Measurements from ENCODE around the gene NOS3. TPM values are rescaled to one million over a fixed set of nuclear protein-coding genes. Genes with fewer than 3 reads are reported as not detected.
A peak's percentile ranks its signal among the peaks of the same experiment; 100 is the strongest.

NOS3 gene
- total and polyA plus RNA-seq, 9 of the 15 experiments (the other 6 are each of a cell fraction or from before 2014, with no cell fraction given) = 1.1 to 121 (median 23.6) TPM

DNA sequence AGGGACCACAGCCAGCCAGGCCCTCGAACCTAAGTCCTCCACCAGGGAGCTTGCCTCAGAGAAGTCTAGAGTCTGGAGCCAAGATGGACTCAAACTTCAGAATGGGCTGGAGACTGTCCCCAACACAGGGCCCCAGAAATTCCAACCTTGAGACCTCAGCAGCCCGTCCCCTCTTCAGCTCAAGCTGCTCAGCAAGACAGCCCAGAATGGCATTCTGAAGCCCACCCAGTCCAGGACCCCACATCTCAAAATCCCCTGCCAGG is 28.6 kb upstream of the NOS3 start:
- no peak for FAIRE-seq
- WGBS (ENCODE audit: insufficient coverage, low coverage, missing lambda C conversion rate) = 36% methylated on average over 2 of the region's 2 CpGs
- intact Hi-C loops (cut with micrococcal nuclease) = loop anchor here (2.0 to 10.0 kb wide), 3 partner anchors 15 to 213 kb away; no protein-coding TSS in a partner anchor
- TF ChIP-seq, protein P1, sequence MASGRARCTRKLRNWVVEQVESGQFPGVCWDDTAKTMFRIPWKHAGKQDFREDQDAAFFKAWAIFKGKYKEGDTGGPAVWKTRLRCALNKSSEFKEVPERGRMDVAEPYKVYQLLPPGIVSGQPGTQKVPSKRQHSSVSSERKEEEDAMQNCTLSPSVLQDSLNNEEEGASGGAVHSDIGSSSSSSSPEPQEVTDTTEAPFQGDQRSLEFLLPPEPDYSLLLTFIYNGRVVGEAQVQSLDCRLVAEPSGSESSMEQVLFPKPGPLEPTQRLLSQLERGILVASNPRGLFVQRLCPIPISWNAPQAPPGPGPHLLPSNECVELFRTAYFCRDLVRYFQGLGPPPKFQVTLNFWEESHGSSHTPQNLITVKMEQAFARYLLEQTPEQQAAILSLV (tag; IDR thresholded peaks at IDR 0.05) = no peak
- TF ChIP-seq RUNX1 (IDR thresholded peaks at IDR 0.05; ENCODE audit: low read depth) (no peak), IRF2 (CRISPR knock-in tag; IDR thresholded peaks at IDR 0.05) (no peak), NFE2 (IDR thresholded peaks at IDR 0.05; ENCODE audit: low read depth) (no peak), SRF (CRISPR knock-in tag; IDR thresholded peaks at IDR 0.05) (no peak), FOXA3 (CRISPR knock-in tag; conservative IDR thresholded peaks at IDR 0.05 in 1 of 2, IDR thresholded peaks at IDR 0.05 in 1 of 2) (no peak), ZNF184 (CRISPR knock-in tag; IDR thresholded peaks at IDR 0.05) (no peak), RBFOX2 (IDR thresholded peaks at IDR 0.05; ENCODE audit: low read depth, low read length) (no peak), NCOA1 (IDR thresholded peaks at IDR 0.05; ENCODE audit: low read depth) (no peak), EP300 (IDR thresholded peaks at IDR 0.05; ENCODE audit: low read length) (no peak), RNF2 (IDR thresholded peaks at IDR 0.05) (0 out of 2 replicates have a peak, but pooled peaks have one; percentile 1), RAD21 (CRISPR knock-in tag; conservative IDR thresholded peaks at IDR 0.05 in 1 of 2, IDR thresholded peaks at IDR 0.05 in 1 of 2) (no peak), ELF4 (CRISPR knock-in tag; IDR thresholded peaks at IDR 0.05) (no peak), PHF8 (IDR thresholded peaks at IDR 0.05; ENCODE audit: borderline replicate concordance, low read length) (no peak), CBX3 (IDR thresholded peaks at IDR 0.05; ENCODE audit: borderline replicate concordance in 1 of 2, low read length in 2 of 2) (no peak), TEAD1 (CRISPR knock-in tag; IDR thresholded peaks at IDR 0.05) (0 out of 4 replicates have a peak, but pooled peaks of 1 of the 2 experiments have one; percentile 9), FOSL1 (tag; conservative IDR thresholded peaks at IDR 0.05) (peak; percentile 52; the same call in 1 of the 2 replicates)
- TF ChIP-seq, protein P2, sequence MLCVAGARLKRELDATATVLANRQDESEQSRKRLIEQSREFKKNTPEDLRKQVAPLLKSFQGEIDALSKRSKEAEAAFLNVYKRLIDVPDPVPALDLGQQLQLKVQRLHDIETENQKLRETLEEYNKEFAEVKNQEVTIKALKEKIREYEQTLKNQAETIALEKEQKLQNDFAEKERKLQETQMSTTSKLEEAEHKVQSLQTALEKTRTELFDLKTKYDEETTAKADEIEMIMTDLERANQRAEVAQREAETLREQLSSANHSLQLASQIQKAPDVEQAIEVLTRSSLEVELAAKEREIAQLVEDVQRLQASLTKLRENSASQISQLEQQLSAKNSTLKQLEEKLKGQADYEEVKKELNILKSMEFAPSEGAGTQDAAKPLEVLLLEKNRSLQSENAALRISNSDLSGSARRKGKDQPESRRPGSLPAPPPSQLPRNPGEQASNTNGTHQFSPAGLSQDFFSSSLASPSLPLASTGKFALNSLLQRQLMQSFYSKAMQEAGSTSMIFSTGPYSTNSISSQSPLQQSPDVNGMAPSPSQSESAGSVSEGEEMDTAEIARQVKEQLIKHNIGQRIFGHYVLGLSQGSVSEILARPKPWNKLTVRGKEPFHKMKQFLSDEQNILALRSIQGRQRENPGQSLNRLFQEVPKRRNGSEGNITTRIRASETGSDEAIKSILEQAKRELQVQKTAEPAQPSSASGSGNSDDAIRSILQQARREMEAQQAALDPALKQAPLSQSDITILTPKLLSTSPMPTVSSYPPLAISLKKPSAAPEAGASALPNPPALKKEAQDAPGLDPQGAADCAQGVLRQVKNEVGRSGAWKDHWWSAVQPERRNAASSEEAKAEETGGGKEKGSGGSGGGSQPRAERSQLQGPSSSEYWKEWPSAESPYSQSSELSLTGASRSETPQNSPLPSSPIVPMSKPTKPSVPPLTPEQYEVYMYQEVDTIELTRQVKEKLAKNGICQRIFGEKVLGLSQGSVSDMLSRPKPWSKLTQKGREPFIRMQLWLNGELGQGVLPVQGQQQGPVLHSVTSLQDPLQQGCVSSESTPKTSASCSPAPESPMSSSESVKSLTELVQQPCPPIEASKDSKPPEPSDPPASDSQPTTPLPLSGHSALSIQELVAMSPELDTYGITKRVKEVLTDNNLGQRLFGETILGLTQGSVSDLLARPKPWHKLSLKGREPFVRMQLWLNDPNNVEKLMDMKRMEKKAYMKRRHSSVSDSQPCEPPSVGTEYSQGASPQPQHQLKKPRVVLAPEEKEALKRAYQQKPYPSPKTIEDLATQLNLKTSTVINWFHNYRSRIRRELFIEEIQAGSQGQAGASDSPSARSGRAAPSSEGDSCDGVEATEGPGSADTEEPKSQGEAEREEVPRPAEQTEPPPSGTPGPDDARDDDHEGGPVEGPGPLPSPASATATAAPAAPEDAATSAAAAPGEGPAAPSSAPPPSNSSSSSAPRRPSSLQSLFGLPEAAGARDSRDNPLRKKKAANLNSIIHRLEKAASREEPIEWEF (CRISPR knock-in tag; IDR thresholded peaks at IDR 0.05) = 0 out of 2 replicates have a peak, but pooled peaks have one; percentile 54

More for the DNA sequence above, 28.6 kb upstream of the NOS3 start:
- H3K4me2 ChIP-seq (ENCODE audit: insufficient read depth, low read length) = peak overlapping the region; percentile 52; the same call in 1 of the 2 replicates
- peak overlapping the region; percentile 99 for H3K27ac ChIP-seq (ENCODE audit: extremely low read depth, low read depth, low read length)
- H3K9me3 ChIP-seq (replicated peaks; ENCODE audit: control insufficient read depth, insufficient read depth, low read depth, low read length) = no peaks in the 10 kb centered on the region
- BruUV-seq (replicated peaks) = no TSS peak
- H3K4me3 ChIP-seq = no peak overlapping the region
- no peak for ATAC-seq
- CTCF ChIA-PET (ENCODE audit: low intra/inter-chr PET ratio) = interaction anchor here (0.6 to 2.9 kb wide), 10 partner anchors 22 to 210 kb away, joined by 3 to 16 read pairs (median 4); partner anchors contain the start of genes ABCB8 and GBX1
- in situ Hi-C loops (cut with MboI) = no loop called here
- H3K27me3 ChIP-seq (ENCODE audit: control insufficient read depth in 2 of 2, insufficient read depth in 2 of 2, low read length in 2 of 2) = no peaks in the 10 kb centered on the region
- POLR2A ChIA-PET = interaction anchor here (0.8 to 2.0 kb wide), 13 partner anchors 9 to 57 kb away, joined by 3 to 11 read pairs (median 5); no protein-coding TSS in a partner anchor
- no peaks in the 10 kb centered on the region for H3K9me1 ChIP-seq (ENCODE audit: control insufficient read depth, insufficient read depth, low read length)
- no peaks in the 10 kb centered on the region for H4K20me1 ChIP-seq (replicated peaks; ENCODE audit: control insufficient read depth, insufficient read depth, low read length)
- peak overlapping the region; percentile 81 for H2AFZ ChIP-seq (ENCODE audit: low read depth, low read length)
- peaks cover 82 to 85% of the 10 kb centered on the region in 2 experiments for H3K4me1 ChIP-seq (replicated peaks in 1 of 2; ENCODE audit: control insufficient read depth in 2 of 2, insufficient read depth in 2 of 2, low read length in 2 of 2)
- no peak for DNase-seq (ENCODE audit: extremely low read depth in 1 of 4, low spot score in 3 of 4)
- H3K79me2 ChIP-seq (ENCODE audit: control insufficient read depth, insufficient read depth, low read length) = peaks cover 64% of the 10 kb centered on the region
- H3K9ac ChIP-seq (ENCODE audit: insufficient read depth in 1 of 2, low read depth in 2 of 2, low read length in 2 of 2) = peak overlapping the region; percentile 82 to 89
- H3K36me3 ChIP-seq (ENCODE audit: control insufficient read depth, insufficient read depth, low read length) = peaks cover 24% of the 10 kb centered on the region; the same call in 2 of the 3 replicates

All from K562 (cell line).